MM.1S (cell line): ENCODE data around the gene PWWP3B.

Experiments
- DNase-seq: peaks from one replicate; pipeline ENCODE4 v3.0.0-alpha.2; 2015
- H2AFZ ChIP-seq: fragments of 300-600 bp; sonication (generic); 2 replicates; pipeline ENCODE4 v1.6.0; 2016; ENCODE audit warnings: antibody characterized with exemption, low read length
- H3F3A ChIP-seq: fragments of 300-600 bp; sonication (generic); 2 replicates; pipeline ENCODE4 v1.6.1; 2016; ENCODE audit warnings: mild to moderate bottlenecking, antibody characterized with exemption, low read length, moderate library complexity, mixed read lengths; ENCODE audit not compliant: insufficient read depth
- H3K27ac ChIP-seq: fragments of 300-600 bp; sonication (generic); 2 replicates; pipeline ENCODE4 v1.5.1; 2016; ENCODE audit warnings: mild to moderate bottlenecking, low read length
- H3K27me3 ChIP-seq: fragments of 300-600 bp; sonication (generic); replicated peaks from 2 replicates; pipeline ENCODE4 v1.6.0; 2016; ENCODE audit warnings: low read length; ENCODE audit not compliant: insufficient read depth
- H3K36me3 ChIP-seq: fragments of 300-600 bp; sonication (generic); replicated peaks from 2 replicates; pipeline ENCODE4 v1.6.1; 2016; ENCODE audit warnings: mild to moderate bottlenecking, low read length, mixed read lengths; ENCODE audit not compliant: insufficient read depth
- H3K4me1 ChIP-seq: fragments of 300-600 bp; sonication (generic); 2 replicates; pipeline ENCODE4 v1.6.1; 2016; ENCODE audit warnings: low read length, mixed read lengths
- H3K4me2 ChIP-seq: fragments of 300-600 bp; sonication (generic); 2 replicates; pipeline ENCODE4 v1.6.0; 2016; ENCODE audit warnings: low read depth, low read length
- H3K4me3 ChIP-seq: fragments of 300-600 bp; sonication (generic); 2 replicates; pipeline ENCODE4 v1.5.1; 2016; ENCODE audit warnings: low read length, mixed read lengths
- H3K79me2 ChIP-seq: fragments of 300-600 bp; sonication (generic); 2 replicates; pipeline ENCODE4 v1.6.1; 2016; ENCODE audit warnings: mixed run types, low read length, mixed read lengths
- H3K9ac ChIP-seq: fragments of 300-600 bp; sonication (generic); 2 replicates; pipeline ENCODE4 v1.6.1; 2016; ENCODE audit warnings: low read length, mixed read lengths
- H3K9me2 ChIP-seq: fragments of 300-600 bp; sonication (generic); replicated peaks from 2 replicates; pipeline ENCODE4 v1.6.1; 2016; ENCODE audit warnings: mild to moderate bottlenecking, low read length, mixed read lengths; ENCODE audit not compliant: insufficient read depth
- H3K9me3 ChIP-seq: fragments of 300-600 bp; sonication (generic); replicated peaks from 2 replicates; pipeline ENCODE4 v1.6.1; 2016; ENCODE audit warnings: mild to moderate bottlenecking, low read length, mixed read lengths; ENCODE audit not compliant: insufficient read depth
- H4K20me1 ChIP-seq: fragments of 300-600 bp; sonication (generic); 2 replicates; pipeline ENCODE4 v1.6.1; 2016; ENCODE audit warnings: mild to moderate bottlenecking, low read length, moderate library complexity, mixed read lengths; ENCODE audit not compliant: insufficient read depth
- CTCF ChIP-seq: fragments of 300-600 bp; sonication (generic); IDR thresholded peaks from 2 replicates; pipeline ENCODE4 v1.5.1; 2016; ENCODE audit warnings: antibody characterized with exemption, low read length, mixed read lengths
- EZH2 ChIP-seq: fragments of 300-600 bp; sonication (generic); optimal IDR thresholded peaks from 2 replicates; pipeline ENCODE3; 2017; ENCODE audit warnings: low read depth, mild to moderate bottlenecking, antibody characterized with exemption, low read length, mixed read lengths
- EZH2phosphoT487 ChIP-seq: fragments of 300-600 bp; sonication (generic); IDR thresholded peaks from 2 replicates; pipeline ENCODE4 v1.6.1; 2018; ENCODE audit warnings: antibody characterized with exemption, low read length

Gene PWWP3B

GRCh38 chrX:106168107-106168506, at the start of gene PWWP3B:
Gene PWWP3B, plus strand, starts transcription at chrX:106168305. Its CDS starts 37,128 bp downstream, at chrX:106205433.
- Histone ChIP-seq H3K4me1 (no peaks in the 10 kb centered on the region), H3K27me3 (no peaks in the 10 kb centered on the region), H3F3A (no peaks in the 10 kb centered on the region), H3K79me2 (no peaks in the 10 kb centered on the region), H4K20me1 (no peaks in the 10 kb centered on the region), H3K4me2 (no peak within 1 kb of the TSS), H3K9me2 (no peaks in the 10 kb centered on the region), H3K9me3 (no peaks in the 10 kb centered on the region), H3K27ac (no peak within 1 kb of the TSS), H3K4me3 (no peak within 1 kb of the TSS), H2AFZ (no peak within 1 kb of the TSS), H3K36me3 (no peaks in the 10 kb centered on the region), H3K9ac (no peak within 1 kb of the TSS)
- DNase-seq, result no peak
- TF ChIP-seq EZH2 (no peak), EZH2phosphoT487 (no peak)

GRCh38 chrX:106139048-106139447, 29.1 kb upstream of the PWWP3B start:
- no peak overlapping the region for H3K4me3 ChIP-seq
- H3K9me3 ChIP-seq, result no peaks in the 10 kb centered on the region
- no peak overlapping the region for H3K4me2 ChIP-seq
- H4K20me1 ChIP-seq, result no peaks in the 10 kb centered on the region
- no peaks in the 10 kb centered on the region for H3K36me3 ChIP-seq
- H3K9me2 ChIP-seq, result no peaks in the 10 kb centered on the region
- no peaks in the 10 kb centered on the region for H3K27me3 ChIP-seq
- H3K79me2 ChIP-seq, result no peaks in the 10 kb centered on the region
- no peak for DNase-seq
- H3K4me1 ChIP-seq, result no peaks in the 10 kb centered on the region
- TF ChIP-seq CTCF, result no peak
- no peak for TF ChIP-seq EZH2phosphoT487
- no peak for TF ChIP-seq EZH2
- H3K9ac ChIP-seq, result no peak overlapping the region
- no peak overlapping the region for H3K27ac ChIP-seq
- H2AFZ ChIP-seq, result no peak overlapping the region
- H3F3A ChIP-seq, result no peaks in the 10 kb centered on the region

- no peaks in the 10 kb centered on the region; the same call in 1 of the 2 replicates for H3K9me3 ChIP-seq
- no peak overlapping the region for H3K9ac ChIP-seq
- H2AFZ ChIP-seq, result no peak overlapping the region
- no peaks in the 10 kb centered on the region for H3F3A ChIP-seq
- no peaks in the 10 kb centered on the region for H3K9me2 ChIP-seq
- H3K27me3 ChIP-seq, result 0 out of 2 replicates have a peak, but pooled peaks cover 5% of the 10 kb centered on the region
- no peak overlapping the region for H3K4me2 ChIP-seq
- H3K36me3 ChIP-seq, result no peaks in the 10 kb centered on the region
- H3K79me2 ChIP-seq, result no peaks in the 10 kb centered on the region
- no peak overlapping the region for H3K4me3 ChIP-seq
- no peak overlapping the region for H3K27ac ChIP-seq
- TF ChIP-seq CTCF (no peak), EZH2 (no peak)
- H3K4me1 ChIP-seq, result peaks cover 2% of the 10 kb centered on the region
- no peaks in the 10 kb centered on the region for H4K20me1 ChIP-seq
- no peak for DNase-seq
These were observed 23.1 kb upstream of the PWWP3B start for GRCh38 chrX:106144755-106145639.
